IMR-90 (cell line): ENCODE data around the gene SPTBN5. TPM values are rescaled to one million over a fixed set of nuclear protein-coding genes. Genes with fewer than 3 reads are reported as not detected.

Experiments used
- ATAC-seq: fragments of 200-7000 bp; cut with Tn5 transposase; 2 replicates; pipeline ENCODE4 v1.9.1; 2020; ENCODE audit warnings: low read depth, mild to moderate bottlenecking, moderate library complexity
- BruUV-seq: library from RNA; stranded (reverse); fragments of 400-500 nt; replicated peaks from 2 replicates; lab custom pipeline; 2021; lab: Mats Ljungman, UMichigan
- CTCF ChIA-PET: fragments of 300-600 bp; formaldehyde crosslinking; extraction: SDS; loops from one replicate; lab custom pipeline; 2021; ENCODE audit warnings: antibody characterized with exemption; lab: Yijun Ruan, JAX
- POLR2A ChIA-PET: fragments of 300-600 bp; sonication (Branson Sonifier 250); formaldehyde crosslinking; loops from one replicate; lab custom pipeline; 2022; ENCODE audit warnings: antibody characterized with exemption; ENCODE audit not compliant: unreplicated experiment; lab: Charles Lee
- DNase-seq: peaks from one replicate; pipeline ENCODE4 v3.0.0; 2013
- H2AFZ ChIP-seq: replicated peaks from 2 replicates; pipeline ENCODE3; 2013; ENCODE audit warnings: low read length, mild to moderate bottlenecking; ENCODE audit not compliant: poor library complexity
- H2AK5ac ChIP-seq: 2 replicates; pipeline ENCODE4 v1.6.1; 2013; ENCODE audit warnings: low read depth, low read length, inconsistent platforms
- H2AK9ac ChIP-seq: replicated peaks from 2 replicates; pipeline ENCODE3; 2013; ENCODE audit warnings: mild to moderate bottlenecking, low read depth, low read length, moderate library complexity; ENCODE audit not compliant: poor library complexity
- H2BK120ac ChIP-seq: 2 replicates; pipeline ENCODE4 v1.6.1; 2013; ENCODE audit warnings: low read depth, low read length, inconsistent platforms
- H2BK15ac ChIP-seq: 3 replicates; pipeline ENCODE4 v1.6.1; 2013; ENCODE audit warnings: low read depth, low read length, inconsistent platforms
- H2BK20ac ChIP-seq: 2 replicates; pipeline ENCODE4 v1.6.1; 2013; ENCODE audit warnings: low read depth, mild to moderate bottlenecking, inconsistent platforms, low read length, moderate library complexity
- H2BK5ac ChIP-seq: 2 replicates; pipeline ENCODE4 v1.6.1; 2013; ENCODE audit warnings: mild to moderate bottlenecking, low read depth, low read length, inconsistent platforms; ENCODE audit not compliant: poor library complexity, severe bottlenecking
- H3K14ac ChIP-seq: replicated peaks from 2 replicates; pipeline ENCODE4 v1.6.1; 2013; ENCODE audit warnings: low read depth, low read length, inconsistent platforms
- H3K18ac ChIP-seq: 2 replicates; pipeline ENCODE4 v1.6.1; 2013; ENCODE audit warnings: low read depth, low read length, control low read depth
- H3K23ac ChIP-seq: 2 replicates; pipeline ENCODE4 v1.6.1; 2013; ENCODE audit warnings: low read depth, low read length, inconsistent platforms
- H3K27ac ChIP-seq: 2 replicates; pipeline ENCODE4 v1.5.1; 2013; ENCODE audit warnings: mild to moderate bottlenecking, control low read depth, low read length; ENCODE audit not compliant: insufficient read depth
- H3K27me3 ChIP-seq: 2 replicates; pipeline ENCODE4 v1.6.1; 2013; ENCODE audit warnings: low read length; ENCODE audit not compliant: control insufficient read depth, insufficient read depth
- H3K36me3 ChIP-seq: 2 replicates; pipeline ENCODE4 v1.6.1; 2013; ENCODE audit warnings: low read length, mixed read lengths; ENCODE audit not compliant: control insufficient read depth, insufficient read depth
- H3K4ac ChIP-seq: 2 replicates; pipeline ENCODE4 v1.6.1; 2013; ENCODE audit warnings: low read depth, low read length, inconsistent platforms
- H3K4me1 ChIP-seq: 2 replicates; pipeline ENCODE4 v1.6.1; 2013; ENCODE audit warnings: low read length, mixed read lengths; ENCODE audit not compliant: control insufficient read depth, insufficient read depth
- H3K4me2 ChIP-seq: 2 replicates; pipeline ENCODE4 v1.6.1; 2013; ENCODE audit warnings: low read depth, mild to moderate bottlenecking, control low read depth, low read length, moderate library complexity
- H3K4me3 ChIP-seq: 2 replicates; pipeline ENCODE4 v1.5.1; 2013; ENCODE audit warnings: low read depth, mild to moderate bottlenecking, control low read depth, low read length, moderate library complexity; ENCODE audit not compliant: insufficient read depth
- H3K56ac ChIP-seq: 2 replicates; pipeline ENCODE4 v1.6.1; 2013; ENCODE audit warnings: low read length, inconsistent platforms; ENCODE audit not compliant: insufficient read depth; ENCODE audit errors: extremely low read depth
- H3K79me1 ChIP-seq, 2 experiments: 2 replicates each; pipeline ENCODE4 v1.6.1; 2013; ENCODE audit warnings: low read length in 2 of 2, inconsistent platforms in 1 of 2, low read depth in 1 of 2
- H3K9ac ChIP-seq: 2 replicates; pipeline ENCODE4 v1.6.1; 2013; ENCODE audit warnings: low read depth, low read length, control low read depth
- H3K9me1 ChIP-seq: 2 replicates; pipeline ENCODE4 v1.6.1; 2013; ENCODE audit warnings: low read length, inconsistent platforms; ENCODE audit not compliant: insufficient read depth
- H3K9me3 ChIP-seq: 2 replicates; pipeline ENCODE4 v1.6.1; 2013; ENCODE audit warnings: low read length; ENCODE audit not compliant: control insufficient read depth, insufficient read depth
- H4K20me1 ChIP-seq: 2 replicates; pipeline ENCODE4 v1.6.1; 2013; ENCODE audit warnings: low read length, inconsistent platforms; ENCODE audit not compliant: insufficient read depth
- H4K5ac ChIP-seq: 2 replicates; pipeline ENCODE4 v1.6.1; 2013; ENCODE audit warnings: mild to moderate bottlenecking, low read depth, low read length, control low read depth
- H4K8ac ChIP-seq, 2 experiments: 2 replicates each; pipeline ENCODE4 v1.6.1; 2013; ENCODE audit warnings: low read depth in 2 of 2, low read length in 2 of 2, control low read depth in 1 of 2, inconsistent platforms in 1 of 2
- H4K91ac ChIP-seq: 2 replicates; pipeline ENCODE4 v1.6.1; 2013; ENCODE audit warnings: low read depth, low read length, inconsistent platforms; ENCODE audit not compliant: insufficient read depth
- BHLHE40 ChIP-seq: fragments of 150-350 bp; IDR thresholded peaks from 2 replicates; pipeline ENCODE4 v1.6.1; 2016; ENCODE audit warnings: mild to moderate bottlenecking, low read depth, low read length
- CEBPB ChIP-seq: IDR thresholded peaks from 2 replicates; pipeline ENCODE4 v1.6.1; 2012; ENCODE audit warnings: low read depth, low read length, improper control_type of control experiment
- CHD1 ChIP-seq: IDR thresholded peaks from 2 replicates; pipeline ENCODE4 v1.6.1; 2012; ENCODE audit warnings: low read depth, low read length, improper control_type of control experiment
- MAZ ChIP-seq: IDR thresholded peaks from 2 replicates; pipeline ENCODE4 v1.6.1; 2012; ENCODE audit warnings: low read depth, mild to moderate bottlenecking, low read length, improper control_type of control experiment, moderate library complexity, borderline replicate concordance
- MXI1 ChIP-seq: IDR thresholded peaks from 2 replicates; pipeline ENCODE4 v1.6.1; 2012; ENCODE audit warnings: low read depth, mild to moderate bottlenecking, low read length, moderate library complexity, borderline replicate concordance
- NFE2L2 ChIP-seq: fragments of 150-350 bp; IDR thresholded peaks from 2 replicates; pipeline ENCODE4 v1.6.1; 2016; ENCODE audit warnings: low read depth, mild to moderate bottlenecking, low read length
- POLR2A ChIP-seq: IDR thresholded peaks from 2 replicates; pipeline ENCODE4 v1.6.1; 2012; ENCODE audit warnings: mild to moderate bottlenecking, low read depth, low read length
- SMC3 ChIP-seq: fragments of 150-350 bp; IDR thresholded peaks from 2 replicates; pipeline ENCODE4 v1.6.1; 2016; ENCODE audit warnings: low read depth, mild to moderate bottlenecking, antibody characterized with exemption, low read length, moderate library complexity
- WGBS, 2 experiments: methylation state at CpG; one replicate each; pipeline versions ENCODE4 v1.1.5 to v1.1.7; 2013; ENCODE audit warnings: missing lambda C conversion rate in 2 of 2; ENCODE audit not compliant: insufficient read length in 1 of 2; ENCODE audit errors: extremely low coverage in 2 of 2; 5-methylcytosine and 5-hydroxymethylcytosine counted together
- dilution Hi-C: fragments of 300-500 bp; cut with HindIII; formaldehyde crosslinking; loops from one replicate; pipeline ENCODE4 v1.14.3; 2018; ENCODE audit warnings: low sequenced_read_pairs; ENCODE audit not compliant: unreplicated experiment
- in situ Hi-C: fragments of 300-500 bp; cut with MboI; formaldehyde crosslinking; loops from 3 replicates; pipeline ENCODE4 v1.14.3; 2019; ENCODE audit warnings: low sequenced_read_pairs, inconsistent platforms, mixed read lengths
- intact Hi-C: fragments of 100-400 bp; cut with micrococcal nuclease; formaldehyde crosslinking; loops from 2 replicates; pipeline ENCODE4 v1.10.0; 2022
- polyA plus RNA-seq, 3 experiments: library from polyadenylated mRNA; depleted of rRNA; stranded (reverse); fragments of >200 nt; gene quantifications; 2 replicates each; pipeline ENCODE4 v1.2.3, GENCODE V29; 2012; ENCODE audit warnings: low replicate concordance in 1 of 3
- total RNA-seq: library from RNA; depleted of rRNA; stranded (reverse); fragments of >200 nt; gene quantifications from 2 replicates; pipeline ENCODE4 v1.2.3, GENCODE V29; 2012
- TF ChIP-seq, protein P1 (sequence below): conservative IDR thresholded peaks from 2 replicates; pipeline ENCODE4 v1.5.1; 2012; ENCODE audit warnings: mild to moderate bottlenecking, low read depth, low read length, improper control_type of control experiment
- TF ChIP-seq, protein P2 (sequence below): fragments of 150-350 bp; IDR thresholded peaks from 2 replicates; pipeline ENCODE4 v1.6.1; 2017; ENCODE audit warnings: mild to moderate bottlenecking, antibody characterized with exemption, low read length, low read depth

The SPTBN5 gene
- total and polyA plus RNA-seq, 2 of the 4 experiments (the other 2 are of a cell fraction), result under 0.01 to 0.38 TPM

DNA sequence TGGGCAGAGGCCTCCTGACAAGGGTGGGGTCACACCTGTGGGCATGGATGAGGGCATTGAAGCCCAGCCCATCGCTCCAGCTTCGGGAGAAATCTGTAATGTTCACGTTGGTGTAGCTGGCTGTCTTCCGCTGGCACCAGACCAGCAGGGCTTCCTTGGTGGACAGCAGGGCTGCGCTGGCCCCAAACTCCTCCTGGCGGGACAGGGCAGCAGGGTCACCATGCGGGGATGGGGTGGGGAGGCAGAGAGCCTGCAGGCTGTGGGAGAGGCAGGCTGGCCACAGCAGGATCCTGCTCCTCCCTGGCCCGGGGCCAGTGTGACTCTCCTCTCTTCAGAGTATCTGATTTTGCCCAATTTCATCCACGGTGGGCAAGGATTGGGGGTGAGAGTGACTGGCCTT is 6.0 kb downstream of the SPTBN5 start:
- DNase-seq, result no peak
- Histone ChIP-seq H3K14ac (no peak overlapping the region), H3K79me1 (no peaks in the 10 kb centered on the region), H2BK120ac (no peak overlapping the region), H4K20me1 (no peaks in the 10 kb centered on the region), H4K8ac (no peak overlapping the region), H2AK5ac (no peak overlapping the region), H4K91ac (no peak overlapping the region), H3K9me1 (peaks cover 2% of the 10 kb centered on the region; the same call in 1 of the 2 replicates), H3K27me3 (peaks cover 5% of the 10 kb centered on the region; the same call in 1 of the 2 replicates), H3K18ac (no peak overlapping the region), H3K4me1 (no peaks in the 10 kb centered on the region), H3K56ac (no peak overlapping the region), H3K4ac (no peak overlapping the region), H3K9ac (no peak overlapping the region), H2BK5ac (no peak overlapping the region), H2BK20ac (no peak overlapping the region), H3K4me3 (no peak overlapping the region), H2AK9ac (peak overlapping the region; percentile 38), H3K9me3 (no peaks in the 10 kb centered on the region), H3K27ac (no peak overlapping the region), H3K23ac (no peak overlapping the region), H2AFZ (no peak overlapping the region), H3K36me3 (no peaks in the 10 kb centered on the region), H2BK15ac (no peak overlapping the region), H4K5ac (no peak overlapping the region), H3K4me2 (no peak overlapping the region)
- POLR2A ChIA-PET, result no interaction called here
- 85% methylated on average over 5 of the region's 9 CpGs; no CpG with 5 or more reads in 1 of the 2 experiments for WGBS, 2 experiments
- no peak for ATAC-seq
- TF ChIP-seq, protein P1, sequence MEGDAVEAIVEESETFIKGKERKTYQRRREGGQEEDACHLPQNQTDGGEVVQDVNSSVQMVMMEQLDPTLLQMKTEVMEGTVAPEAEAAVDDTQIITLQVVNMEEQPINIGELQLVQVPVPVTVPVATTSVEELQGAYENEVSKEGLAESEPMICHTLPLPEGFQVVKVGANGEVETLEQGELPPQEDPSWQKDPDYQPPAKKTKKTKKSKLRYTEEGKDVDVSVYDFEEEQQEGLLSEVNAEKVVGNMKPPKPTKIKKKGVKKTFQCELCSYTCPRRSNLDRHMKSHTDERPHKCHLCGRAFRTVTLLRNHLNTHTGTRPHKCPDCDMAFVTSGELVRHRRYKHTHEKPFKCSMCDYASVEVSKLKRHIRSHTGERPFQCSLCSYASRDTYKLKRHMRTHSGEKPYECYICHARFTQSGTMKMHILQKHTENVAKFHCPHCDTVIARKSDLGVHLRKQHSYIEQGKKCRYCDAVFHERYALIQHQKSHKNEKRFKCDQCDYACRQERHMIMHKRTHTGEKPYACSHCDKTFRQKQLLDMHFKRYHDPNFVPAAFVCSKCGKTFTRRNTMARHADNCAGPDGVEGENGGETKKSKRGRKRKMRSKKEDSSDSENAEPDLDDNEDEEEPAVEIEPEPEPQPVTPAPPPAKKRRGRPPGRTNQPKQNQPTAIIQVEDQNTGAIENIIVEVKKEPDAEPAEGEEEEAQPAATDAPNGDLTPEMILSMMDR, result no peak
- TF ChIP-seq, protein P2, sequence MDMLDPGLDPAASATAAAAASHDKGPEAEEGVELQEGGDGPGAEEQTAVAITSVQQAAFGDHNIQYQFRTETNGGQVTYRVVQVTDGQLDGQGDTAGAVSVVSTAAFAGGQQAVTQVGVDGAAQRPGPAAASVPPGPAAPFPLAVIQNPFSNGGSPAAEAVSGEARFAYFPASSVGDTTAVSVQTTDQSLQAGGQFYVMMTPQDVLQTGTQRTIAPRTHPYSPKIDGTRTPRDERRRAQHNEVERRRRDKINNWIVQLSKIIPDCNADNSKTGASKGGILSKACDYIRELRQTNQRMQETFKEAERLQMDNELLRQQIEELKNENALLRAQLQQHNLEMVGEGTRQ, result no peak
- TF ChIP-seq CHD1 (no peak), POLR2A (no peak), SMC3 (no peak), BHLHE40 (no peak), MAZ (no peak), NFE2L2 (no peak), CEBPB (no peak), MXI1 (no peak)
- intact Hi-C loops, result no loop called here
- no TSS peak for BruUV-seq
- in situ Hi-C loops, result no loop called here
- CTCF ChIA-PET, result no interaction called here
- dilution Hi-C loops, result no loop called here
